ENCODE measurements around the gene ACTRT2. TPM values are rescaled to one million over a fixed set of nuclear protein-coding genes. Genes with fewer than 3 reads are reported as not detected.

Gene ACTRT2
- total RNA-seq, 1 donor from 2014 or later = not detected

DNA sequence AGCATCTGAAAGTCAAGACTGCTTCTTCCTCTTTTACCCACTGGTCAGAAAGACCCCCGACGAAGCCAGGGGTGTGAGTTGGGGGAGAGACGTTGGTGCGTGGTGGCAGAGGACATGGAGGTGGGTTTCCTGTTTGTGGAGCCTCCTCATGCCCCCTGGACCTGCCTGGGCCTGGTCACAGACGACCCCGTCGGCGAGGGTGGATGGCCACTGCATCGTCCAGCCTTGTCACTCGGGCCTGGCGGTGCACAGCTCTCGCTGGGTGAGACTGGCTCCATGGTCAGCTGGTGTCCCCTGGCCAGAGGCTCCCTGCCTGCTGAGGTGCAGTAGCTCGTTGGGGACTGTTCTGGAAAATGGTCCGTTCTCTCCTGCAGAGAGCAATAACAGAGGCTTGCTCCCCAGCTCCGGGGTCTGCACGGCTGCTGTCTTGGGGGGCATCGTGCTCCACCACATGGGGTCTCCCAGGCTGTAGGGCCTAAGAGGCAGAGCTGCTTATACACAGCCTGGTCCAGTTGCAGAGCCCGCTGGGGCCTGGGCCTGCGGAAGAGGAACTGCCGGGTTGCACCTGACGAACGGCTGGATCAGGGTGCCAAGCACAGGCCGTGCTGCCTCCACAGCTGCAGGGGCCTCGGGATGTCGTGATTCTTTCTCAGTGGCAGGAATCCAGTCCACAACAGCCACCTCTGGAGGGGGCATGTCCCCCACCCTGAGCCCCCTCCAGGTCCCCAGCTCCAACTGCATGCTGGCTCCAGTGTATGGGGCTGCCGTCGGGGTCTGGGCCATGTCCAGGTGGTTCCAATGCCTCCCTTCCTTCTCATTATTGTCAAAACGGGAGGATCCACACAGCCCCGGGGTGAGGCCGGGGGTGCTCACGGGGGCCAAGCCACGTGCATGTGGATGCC, 18.0 kb upstream of the ACTRT2 start:
- TF ChIP-seq, protein P1, sequence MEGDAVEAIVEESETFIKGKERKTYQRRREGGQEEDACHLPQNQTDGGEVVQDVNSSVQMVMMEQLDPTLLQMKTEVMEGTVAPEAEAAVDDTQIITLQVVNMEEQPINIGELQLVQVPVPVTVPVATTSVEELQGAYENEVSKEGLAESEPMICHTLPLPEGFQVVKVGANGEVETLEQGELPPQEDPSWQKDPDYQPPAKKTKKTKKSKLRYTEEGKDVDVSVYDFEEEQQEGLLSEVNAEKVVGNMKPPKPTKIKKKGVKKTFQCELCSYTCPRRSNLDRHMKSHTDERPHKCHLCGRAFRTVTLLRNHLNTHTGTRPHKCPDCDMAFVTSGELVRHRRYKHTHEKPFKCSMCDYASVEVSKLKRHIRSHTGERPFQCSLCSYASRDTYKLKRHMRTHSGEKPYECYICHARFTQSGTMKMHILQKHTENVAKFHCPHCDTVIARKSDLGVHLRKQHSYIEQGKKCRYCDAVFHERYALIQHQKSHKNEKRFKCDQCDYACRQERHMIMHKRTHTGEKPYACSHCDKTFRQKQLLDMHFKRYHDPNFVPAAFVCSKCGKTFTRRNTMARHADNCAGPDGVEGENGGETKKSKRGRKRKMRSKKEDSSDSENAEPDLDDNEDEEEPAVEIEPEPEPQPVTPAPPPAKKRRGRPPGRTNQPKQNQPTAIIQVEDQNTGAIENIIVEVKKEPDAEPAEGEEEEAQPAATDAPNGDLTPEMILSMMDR (IDR thresholded peaks at IDR 0.05; ENCODE audit: insufficient read depth, low read length, poor library complexity, severe bottlenecking) = no peak

DNA sequence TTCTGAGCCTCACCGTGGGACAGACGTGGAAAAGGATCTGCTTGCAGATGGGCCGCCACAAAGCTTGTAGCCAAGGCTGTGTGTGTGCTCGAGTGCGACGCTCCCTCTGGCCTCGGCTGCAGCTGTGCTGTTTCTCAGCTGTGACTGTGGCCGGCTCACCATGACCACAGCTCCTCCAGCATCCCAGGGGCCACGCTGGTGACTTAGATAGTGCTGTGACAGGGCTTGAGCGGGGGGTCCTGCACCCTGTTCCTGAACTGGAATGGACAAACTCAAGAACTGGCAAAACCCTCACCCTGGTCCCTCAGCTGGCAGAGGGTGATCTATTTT, 17.4 kb upstream of the ACTRT2 start:
- Histone ChIP-seq H3K27me3 (ENCODE audit: control insufficient read depth, insufficient read depth, low read length) (no peaks in the 10 kb centered on the region), H3K36me3 (ENCODE audit: control insufficient read depth, insufficient read depth, low read length) (no peaks in the 10 kb centered on the region), H3K4me3 (ENCODE audit: low read depth, low read length) (no peak overlapping the region)
- TF ChIP-seq, protein P1 (IDR thresholded peaks at IDR 0.05; ENCODE audit: insufficient read depth, low read length, poor library complexity, severe bottlenecking) = no peak
- no peak for DNase-seq (ENCODE audit: low read depth)

More for the DNA sequence above, 18.0 kb upstream of the ACTRT2 start:
- H3K4me3 ChIP-seq (ENCODE audit: low read depth, low read length) = no peak overlapping the region
- no peak for DNase-seq (ENCODE audit: low read depth)
- H3K36me3 ChIP-seq (ENCODE audit: control insufficient read depth, insufficient read depth, low read length) = no peaks in the 10 kb centered on the region
- H3K27me3 ChIP-seq (ENCODE audit: control insufficient read depth, insufficient read depth, low read length) = no peaks in the 10 kb centered on the region

DNA sequence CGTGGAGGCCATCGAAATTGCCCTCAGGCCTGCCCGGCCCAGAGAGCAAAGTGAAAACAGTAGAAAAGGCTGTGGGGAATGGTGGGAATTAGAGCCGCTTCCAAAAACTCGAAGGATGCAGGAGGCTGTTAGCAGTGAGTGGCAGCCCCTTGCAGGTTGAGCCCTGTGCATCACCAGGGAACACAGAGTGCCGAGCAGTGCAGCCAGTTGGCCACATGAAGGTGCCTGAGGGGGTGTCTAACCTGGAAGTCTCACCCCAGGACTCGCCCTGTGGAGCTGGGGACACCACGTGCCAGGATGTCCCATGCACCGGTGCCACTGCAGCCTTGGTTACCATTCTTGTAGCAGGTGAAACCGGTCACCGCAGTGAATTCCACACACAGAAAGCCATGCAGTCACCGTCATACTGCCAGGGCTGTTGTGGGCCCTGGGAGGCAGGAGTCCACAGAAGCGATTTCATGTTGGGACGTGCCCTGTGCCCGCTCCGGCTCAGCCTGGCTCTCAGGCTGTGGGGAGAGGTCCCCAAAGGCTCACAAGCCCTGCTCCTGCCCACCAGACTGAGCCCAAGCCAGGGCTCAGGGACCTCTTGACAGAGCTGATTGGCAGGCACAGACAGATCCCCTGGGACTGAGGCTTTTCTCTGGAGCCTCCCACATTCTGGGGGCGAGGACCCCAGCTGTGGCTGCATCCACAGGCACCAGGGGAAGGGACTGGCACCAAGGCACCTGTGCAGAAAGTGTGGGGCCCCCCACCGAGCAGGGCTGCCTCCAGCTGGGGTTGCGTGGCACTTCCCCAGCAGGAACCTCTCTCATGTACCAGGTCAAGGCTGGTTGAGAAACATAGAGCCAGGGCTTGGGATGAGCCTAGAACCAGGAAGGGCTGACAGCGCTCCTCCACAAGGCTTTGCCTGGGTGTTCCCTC, 16.7 kb upstream of the ACTRT2 start:
- H3K27me3 ChIP-seq (ENCODE audit: control insufficient read depth, insufficient read depth, low read length) = no peaks in the 10 kb centered on the region
- no peak overlapping the region for H3K4me3 ChIP-seq (ENCODE audit: low read depth, low read length)
- TF ChIP-seq, protein P1 (IDR thresholded peaks at IDR 0.05; ENCODE audit: insufficient read depth, low read length, poor library complexity, severe bottlenecking) = no peak
- DNase-seq (ENCODE audit: low read depth) = no peak
- H3K36me3 ChIP-seq (ENCODE audit: control insufficient read depth, insufficient read depth, low read length) = no peaks in the 10 kb centered on the region

DNA sequence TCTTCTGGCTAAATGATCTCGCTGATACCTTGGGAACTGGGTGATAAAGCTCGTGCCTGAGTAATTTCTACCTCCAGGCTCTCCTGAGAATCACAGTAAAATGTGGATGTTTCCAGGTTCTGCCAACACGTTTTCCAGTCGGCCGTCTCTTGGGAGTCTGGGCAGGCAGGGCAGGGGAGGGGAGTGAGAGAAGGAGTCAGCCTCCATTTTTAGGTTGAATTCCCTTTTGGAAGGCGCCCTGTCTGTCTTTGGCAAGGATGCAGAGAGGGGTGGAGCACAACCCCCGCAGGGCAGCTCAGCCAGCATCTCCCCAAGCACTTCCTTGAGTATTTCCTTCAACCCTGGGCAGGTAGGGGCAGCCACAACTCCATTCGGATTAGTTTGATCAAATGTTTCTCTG, 15.5 kb upstream of the ACTRT2 start:
- Histone ChIP-seq H3K27me3 (ENCODE audit: control insufficient read depth, insufficient read depth, low read length) (no peaks in the 10 kb centered on the region), H3K4me3 (ENCODE audit: low read depth, low read length) (no peak overlapping the region), H3K36me3 (ENCODE audit: control insufficient read depth, insufficient read depth, low read length) (no peaks in the 10 kb centered on the region)
- no peak for DNase-seq (ENCODE audit: low read depth)
- TF ChIP-seq, protein P1 (IDR thresholded peaks at IDR 0.05; ENCODE audit: insufficient read depth, low read length, poor library complexity, severe bottlenecking) = no peak

DNA sequence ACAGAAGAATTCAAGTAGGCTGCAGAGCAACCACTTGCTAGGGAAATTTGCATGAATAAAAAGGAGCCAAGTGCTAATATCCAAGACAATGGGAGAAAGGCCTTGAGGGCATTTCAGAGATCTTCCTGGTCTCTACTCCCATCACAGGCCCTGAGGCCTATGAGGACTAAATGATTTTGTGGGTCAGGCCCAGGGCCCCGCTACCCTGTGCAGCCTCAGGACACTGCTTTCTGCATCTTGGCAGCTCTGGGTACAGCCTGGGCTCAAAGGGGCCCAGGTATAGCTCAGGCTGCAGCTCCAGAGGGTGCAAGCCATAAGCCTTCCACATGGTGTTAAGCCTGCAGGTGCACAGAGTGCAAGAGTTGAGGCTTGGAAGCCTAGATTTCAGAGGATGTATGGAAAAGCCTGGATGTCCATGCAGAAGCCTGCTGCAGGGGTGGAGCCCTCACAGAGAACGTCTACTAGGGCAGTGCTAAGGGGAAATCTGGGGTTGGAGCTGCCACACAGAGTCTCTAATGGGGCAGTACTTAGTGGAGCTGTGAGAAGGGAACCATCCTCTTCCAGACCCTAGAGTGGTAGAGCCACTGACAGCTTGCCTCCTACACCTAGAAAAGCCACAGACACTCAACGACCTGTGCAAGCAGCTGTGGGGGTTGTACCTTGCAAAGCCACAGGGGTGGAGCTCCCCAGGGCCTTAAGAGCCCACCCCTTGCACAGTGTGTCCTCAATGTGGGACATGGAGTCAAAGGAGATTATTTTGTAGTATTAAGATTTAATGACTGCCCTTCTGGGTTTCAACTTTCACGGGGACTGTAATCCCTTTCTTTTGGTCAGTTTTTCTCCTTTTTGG, 13.7 kb upstream of the ACTRT2 start:
- Histone ChIP-seq H3K36me3 (ENCODE audit: control insufficient read depth, insufficient read depth, low read length) (no peaks in the 10 kb centered on the region), H3K4me3 (ENCODE audit: low read depth, low read length) (no peak overlapping the region), H3K27me3 (ENCODE audit: control insufficient read depth, insufficient read depth, low read length) (peaks cover 14% of the 10 kb centered on the region)
- DNase-seq (ENCODE audit: low read depth) = no peak
- TF ChIP-seq, protein P1 (IDR thresholded peaks at IDR 0.05; ENCODE audit: insufficient read depth, low read length, poor library complexity, severe bottlenecking) = no peak

All from kidney epithelial cell (primary cell).